GM13976 (cell line): ENCODE results near the gene UCN2.
"Not testable (repeated sequence)": the region's sequence is repeated elsewhere in the genome, so short reads cannot be mapped to it uniquely, and the experiment has no call there.

ENCODE experiments used
- DNase-seq: peaks from one replicate; pipeline ENCODE4 v3.0.0; 2012; ENCODE audit warnings: low spot score
- in situ Hi-C: fragments of 300-500 bp; cut with MboI; formaldehyde crosslinking; loops from one replicate; pipeline ENCODE4 v1.12.0; 2022; ENCODE audit warnings: low sequenced_read_pairs, mixed read lengths, inconsistent platforms; ENCODE audit not compliant: unreplicated experiment
- TF ChIP-seq, protein P1 (sequence below): IDR thresholded peaks from 2 replicates; pipeline ENCODE4 v1.5.1; 2012; ENCODE audit warnings: borderline replicate concordance, mild to moderate bottlenecking; ENCODE audit not compliant: insufficient read depth; ENCODE audit errors: extremely low read depth, missing control alignments, control extremely low read depth

UCN2 gene

GRCh38 chr3:48555949-48556795, 7.4 kb downstream of the UCN2 start:
- in situ Hi-C loops, result no loop called here
- peak; percentile 34 for DNase-seq
- TF ChIP-seq, protein P1, sequence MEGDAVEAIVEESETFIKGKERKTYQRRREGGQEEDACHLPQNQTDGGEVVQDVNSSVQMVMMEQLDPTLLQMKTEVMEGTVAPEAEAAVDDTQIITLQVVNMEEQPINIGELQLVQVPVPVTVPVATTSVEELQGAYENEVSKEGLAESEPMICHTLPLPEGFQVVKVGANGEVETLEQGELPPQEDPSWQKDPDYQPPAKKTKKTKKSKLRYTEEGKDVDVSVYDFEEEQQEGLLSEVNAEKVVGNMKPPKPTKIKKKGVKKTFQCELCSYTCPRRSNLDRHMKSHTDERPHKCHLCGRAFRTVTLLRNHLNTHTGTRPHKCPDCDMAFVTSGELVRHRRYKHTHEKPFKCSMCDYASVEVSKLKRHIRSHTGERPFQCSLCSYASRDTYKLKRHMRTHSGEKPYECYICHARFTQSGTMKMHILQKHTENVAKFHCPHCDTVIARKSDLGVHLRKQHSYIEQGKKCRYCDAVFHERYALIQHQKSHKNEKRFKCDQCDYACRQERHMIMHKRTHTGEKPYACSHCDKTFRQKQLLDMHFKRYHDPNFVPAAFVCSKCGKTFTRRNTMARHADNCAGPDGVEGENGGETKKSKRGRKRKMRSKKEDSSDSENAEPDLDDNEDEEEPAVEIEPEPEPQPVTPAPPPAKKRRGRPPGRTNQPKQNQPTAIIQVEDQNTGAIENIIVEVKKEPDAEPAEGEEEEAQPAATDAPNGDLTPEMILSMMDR, result no peak

DNA sequence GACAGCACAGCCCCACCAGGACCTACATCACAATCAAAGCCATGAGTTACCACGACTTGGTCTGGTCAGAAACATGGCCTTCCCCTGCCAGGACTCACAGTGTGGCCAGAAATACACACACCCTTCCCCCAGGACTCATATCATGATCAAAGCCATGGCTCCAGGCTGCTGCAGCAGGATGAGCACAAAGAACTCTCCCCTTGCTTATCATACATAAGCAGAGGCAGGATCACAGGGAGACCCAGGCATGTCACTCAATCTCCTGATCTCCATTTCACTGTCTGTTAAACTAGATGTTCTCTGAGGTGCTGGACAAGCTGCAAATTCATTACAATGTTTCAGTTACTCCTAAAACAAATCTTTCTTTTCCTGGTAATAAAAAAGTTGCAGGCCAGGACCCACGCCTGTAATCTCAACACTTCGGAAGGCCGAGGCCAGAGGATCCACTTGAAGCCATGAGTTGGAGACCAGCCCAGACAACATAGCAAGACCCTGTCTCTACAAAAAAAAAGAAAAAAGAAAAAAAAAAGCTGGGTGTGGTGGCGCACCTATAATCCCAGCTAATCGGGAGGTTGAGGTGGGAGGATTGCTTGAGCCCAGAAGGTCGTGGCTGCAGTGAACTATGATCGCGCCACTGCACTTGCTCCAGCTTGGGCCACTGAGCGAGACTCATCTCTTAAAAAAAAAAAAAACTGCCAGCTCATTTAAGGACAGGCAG, 8.2 kb downstream of the UCN2 start:
- in situ Hi-C loops, result no loop called here
- no peak for DNase-seq
- TF ChIP-seq, protein P1, result no peak

GRCh38 chr3:48553886-48554845, 9.4 kb downstream of the UCN2 start:
- TF ChIP-seq, protein P1, result no peak
- DNase-seq, result no peak
- in situ Hi-C loops, result no loop called here

DNA sequence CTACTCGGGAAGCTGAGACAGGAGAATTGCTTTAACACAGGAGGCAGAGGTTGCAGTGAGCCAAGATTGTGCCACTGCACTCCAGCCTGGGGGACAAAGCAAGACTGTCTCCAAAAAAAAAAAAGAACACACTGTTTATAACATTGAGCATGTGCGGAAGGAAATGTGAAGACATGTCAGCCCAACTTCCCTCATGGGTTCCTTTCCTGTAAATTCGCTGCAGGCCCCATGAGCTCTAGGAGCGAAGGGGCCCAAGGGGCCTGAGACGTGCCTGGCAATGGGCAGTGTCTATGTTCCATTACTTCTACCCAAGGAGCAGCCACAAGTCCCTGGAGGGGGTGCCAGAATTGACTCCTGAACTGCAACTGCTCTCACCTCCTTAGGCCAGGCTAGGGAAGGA, 10.2 kb downstream of the UCN2 start:
- TF ChIP-seq, protein P1, result no peak
- in situ Hi-C loops, result no loop called here
- no peak for DNase-seq

DNA sequence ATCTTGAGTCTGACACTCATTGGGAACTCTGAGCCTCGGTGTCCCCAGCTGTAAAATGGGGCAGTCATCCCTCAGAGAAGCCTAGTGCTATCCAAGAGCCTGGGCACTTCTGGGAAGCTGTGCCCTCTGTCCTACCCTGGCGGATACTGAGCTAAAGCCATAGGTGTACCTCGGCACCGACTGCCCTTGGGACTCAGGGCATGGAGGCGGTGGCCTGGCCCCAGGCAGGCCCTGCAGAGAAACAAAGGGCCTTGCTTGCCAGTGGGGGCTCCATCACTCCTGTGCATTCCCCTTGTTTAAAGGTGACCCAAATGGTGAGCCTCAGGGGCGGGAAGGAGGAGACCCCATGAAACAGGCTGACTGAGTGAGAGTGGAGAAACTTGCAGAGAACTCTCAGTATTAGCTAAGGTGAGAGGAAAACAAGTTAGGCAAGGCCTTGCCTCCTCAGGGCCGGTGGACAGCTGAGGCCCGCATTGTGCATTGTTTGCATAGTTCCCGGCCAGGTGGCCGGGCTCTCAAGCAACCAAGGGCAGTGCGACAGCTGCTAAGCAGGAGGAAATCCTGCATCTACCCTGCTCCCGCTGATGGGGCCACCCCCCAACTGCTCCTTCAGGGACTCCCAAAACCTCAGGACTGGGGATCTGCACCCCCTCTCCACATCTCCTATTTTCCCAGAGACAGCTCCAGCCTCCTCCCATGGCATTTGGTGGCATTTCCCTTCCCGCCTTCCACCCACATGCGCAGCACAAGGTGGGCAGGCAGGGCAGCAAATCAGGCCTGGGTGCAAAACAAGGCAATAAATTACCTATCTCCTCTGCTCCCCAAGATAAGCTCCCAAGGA, 11.2 kb downstream of the UCN2 start:
- TF ChIP-seq, protein P1, result no peak
- in situ Hi-C loops, result no loop called here
- no peak for DNase-seq

DNA sequence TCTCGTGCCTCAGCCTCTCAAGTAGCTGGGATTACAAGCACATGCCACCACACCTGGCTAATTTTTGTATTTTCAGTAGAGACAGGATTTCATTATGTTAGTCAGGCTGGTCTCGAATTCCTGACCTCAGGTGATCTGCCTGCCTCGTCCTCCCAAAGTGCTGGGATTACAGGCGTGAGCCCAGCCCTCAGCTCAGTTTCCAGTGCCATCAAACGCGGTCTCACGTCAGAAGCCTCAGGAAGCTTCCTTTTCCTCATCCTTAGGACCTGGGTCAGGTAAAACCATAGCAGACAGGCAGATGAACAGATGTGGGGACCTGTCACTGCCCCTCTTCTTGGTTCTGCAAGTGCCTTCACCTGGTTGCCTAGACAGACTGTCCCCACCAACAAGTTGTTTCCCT, 11.9 kb downstream of the UCN2 start:
- in situ Hi-C loops, DNase-seq: not testable (repeated sequence)
